Ovary (tissue), 1 donor: ENCODE results near the gene ZCCHC17.

Experiments used
- EP300 ChIP-seq: sonication (generic); formaldehyde crosslinking; IDR thresholded peaks from one replicate; pipeline ENCODE4 v1.6.1; 2017; ENCODE audit warnings: antibody characterized with exemption
- POLR2A ChIP-seq: fragments of 450-650 bp; IDR thresholded peaks from one replicate; pipeline ENCODE4 v1.6.1; 2017; ENCODE audit warnings: antibody characterized with exemption, mild to moderate bottlenecking, moderate library complexity

- TF ChIP-seq EP300, result no peak
- no peak for TF ChIP-seq POLR2A
Observed at GRCh38 chr1:31289021-31289420, 7.8 kb upstream of the ZCCHC17 start.
